ENCODE results near the gene PTX3.

The PTX3 gene

DNA sequence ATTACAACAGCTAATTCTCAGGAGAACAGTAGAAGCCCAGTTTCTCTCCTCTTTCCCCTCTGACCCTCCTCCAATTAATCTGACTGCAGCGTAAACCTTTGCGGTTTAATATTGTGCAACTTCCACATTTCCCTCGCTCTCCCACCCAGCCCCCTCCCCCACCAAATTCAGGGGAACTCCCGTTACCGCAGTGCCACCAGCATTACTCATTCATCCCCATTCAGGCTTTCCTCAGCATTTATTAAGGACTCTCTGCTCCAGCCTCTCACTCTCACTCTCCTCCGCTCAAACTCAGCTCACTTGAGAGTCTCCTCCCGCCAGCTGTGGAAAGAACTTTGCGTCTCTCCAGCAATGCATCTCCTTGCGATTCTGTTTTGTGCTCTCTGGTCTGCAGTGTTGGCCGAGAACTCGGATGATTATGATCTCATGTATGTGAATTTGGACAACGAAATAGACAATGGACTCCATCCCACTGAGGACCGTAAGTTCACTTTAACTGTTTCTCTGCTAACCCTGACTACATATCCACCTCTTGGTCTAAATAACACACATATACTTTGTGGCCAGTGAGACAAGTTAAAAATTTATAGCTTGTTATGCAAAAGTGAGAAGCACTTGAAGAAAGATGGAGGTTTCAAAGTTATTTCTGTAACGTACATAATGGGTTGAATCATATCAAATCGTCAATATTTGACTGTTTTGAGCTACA is at the start of gene PTX3:
Gene PTX3 (plus strand): TSS at position 268 of the 709 bp plus-strand sequence. CDS start 84 bp downstream, at position 352.
- peak; percentile 18 for DNase-seq

DNA sequence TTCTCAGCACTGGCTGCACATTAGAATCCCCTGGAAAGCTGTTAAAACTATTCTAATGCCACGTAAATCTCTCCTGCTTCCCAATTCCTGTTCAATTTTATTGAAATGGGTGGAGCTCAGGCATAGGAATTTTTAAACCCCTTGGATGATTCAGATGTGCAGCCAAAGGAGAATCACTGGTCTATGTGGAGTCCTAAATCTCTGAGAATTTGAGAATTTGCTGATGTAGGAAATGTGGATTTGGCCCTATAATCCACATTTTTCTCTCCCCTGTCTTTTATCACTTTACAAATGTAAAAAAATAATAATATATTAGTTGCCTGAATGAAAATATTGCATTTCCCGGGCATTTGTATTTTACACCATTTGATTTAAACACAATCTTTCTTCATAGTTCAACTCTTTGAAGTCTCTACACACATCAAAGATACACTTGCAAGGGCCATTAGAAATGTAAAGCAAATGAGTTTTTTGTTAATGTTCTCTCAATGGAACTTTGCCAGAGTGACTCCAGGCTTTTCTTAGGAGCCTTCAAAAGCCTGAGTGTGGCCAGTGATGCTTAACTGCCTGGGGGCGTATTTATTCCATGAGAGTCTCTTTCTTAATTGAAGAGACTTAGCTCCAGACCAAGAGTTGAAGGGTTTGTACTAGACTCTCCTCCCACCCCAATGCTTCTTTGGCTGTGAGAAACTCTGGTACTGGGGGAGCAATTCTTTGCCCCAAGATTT is 48.8 kb upstream of the PTX3 start:
- no peak for DNase-seq

DNA sequence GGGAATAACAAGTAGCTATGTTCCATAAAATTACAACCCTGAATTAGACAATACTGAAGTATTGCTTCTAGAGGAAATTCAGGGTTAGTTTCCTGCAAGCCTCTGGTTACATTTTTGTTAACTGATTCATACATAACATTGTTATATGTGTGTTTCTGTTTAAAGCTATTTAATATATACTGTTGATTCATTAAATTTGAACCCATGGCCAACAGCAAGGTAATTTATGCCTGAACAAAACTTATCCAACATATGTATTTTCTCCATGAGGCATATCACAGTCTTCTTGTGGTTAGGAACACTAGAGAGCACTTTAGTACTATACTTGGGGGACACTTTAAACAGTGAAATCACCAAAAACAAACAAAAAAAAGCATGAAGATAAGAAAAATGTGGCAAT is 47.7 kb upstream of the PTX3 start:
- no peak for DNase-seq

DNA sequence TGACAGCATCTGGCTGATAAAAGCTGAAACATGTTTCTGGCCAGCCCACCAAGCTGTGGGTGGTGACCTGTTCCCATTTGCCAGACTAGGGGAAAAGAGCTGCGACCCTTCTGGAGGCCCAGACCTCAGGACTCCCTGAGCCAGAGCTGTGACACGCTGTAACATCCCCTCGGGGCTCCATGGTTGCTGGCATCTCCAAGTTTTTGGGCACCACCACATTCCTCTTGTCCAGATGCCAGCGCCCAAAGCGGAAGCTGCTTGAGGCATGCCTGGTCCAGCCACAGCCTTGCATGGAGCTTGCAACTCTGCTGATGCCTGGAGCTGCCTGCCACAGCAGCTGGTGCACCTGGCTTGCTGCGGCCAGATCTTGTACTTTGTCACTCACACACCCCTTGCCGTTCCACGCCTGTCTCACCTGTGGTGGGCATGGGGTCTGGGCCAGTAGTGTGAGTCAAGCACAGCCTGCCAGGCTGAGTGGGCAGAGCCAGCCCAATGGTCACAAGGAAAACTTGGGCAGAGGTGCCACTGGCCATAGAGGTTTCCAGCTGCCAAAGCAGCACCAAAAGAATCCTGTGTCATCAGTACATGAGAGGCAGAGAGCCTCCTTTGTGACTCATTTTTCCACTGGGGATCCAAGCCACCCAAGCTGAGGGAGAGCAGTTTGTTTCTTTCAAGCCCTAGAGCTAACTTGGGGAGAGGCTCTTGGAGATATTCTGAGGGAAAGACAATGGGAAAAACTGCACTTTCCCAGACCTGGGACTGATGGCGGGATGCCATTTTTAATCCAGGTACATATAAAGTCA is 45.7 kb upstream of the PTX3 start:
- DNase-seq, result no peak

DNA sequence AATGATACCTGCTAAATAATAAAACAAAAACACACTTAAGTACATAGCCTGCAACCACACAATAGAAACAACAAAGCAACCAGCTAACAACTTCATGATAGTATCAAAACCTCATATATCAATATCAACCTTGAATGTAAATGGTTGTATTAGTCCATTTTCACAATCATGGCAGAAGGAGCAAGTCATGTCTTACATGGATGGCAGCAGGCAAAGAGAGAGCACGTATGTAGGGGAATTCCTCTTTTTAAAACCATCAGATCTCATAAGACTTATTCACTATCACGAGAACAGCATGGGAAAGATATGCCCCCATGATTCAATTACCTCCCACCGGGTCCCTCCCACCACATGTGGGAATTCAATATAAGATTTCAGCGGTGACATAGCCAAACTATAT is 44.5 kb upstream of the PTX3 start:
- DNase-seq, result no peak

DNA sequence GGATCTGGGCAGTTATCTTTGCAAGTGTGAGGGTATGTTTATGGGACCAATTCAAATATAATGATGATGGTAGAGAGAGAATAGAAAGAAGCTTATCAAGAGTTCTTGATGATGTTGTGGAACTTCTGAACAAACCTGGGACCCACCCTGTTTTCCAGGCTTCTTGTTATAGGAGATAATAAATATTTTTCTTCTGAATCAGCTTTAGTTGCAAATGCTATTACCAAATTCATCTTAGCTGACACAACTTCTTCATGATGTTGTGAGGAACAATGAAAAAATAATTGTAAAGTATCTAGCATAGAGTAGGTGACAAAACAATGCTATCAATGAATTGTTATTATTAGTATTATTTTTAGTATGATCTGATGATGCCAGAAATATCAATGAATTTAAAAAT is 43.5 kb upstream of the PTX3 start:
- DNase-seq, result no peak

DNA sequence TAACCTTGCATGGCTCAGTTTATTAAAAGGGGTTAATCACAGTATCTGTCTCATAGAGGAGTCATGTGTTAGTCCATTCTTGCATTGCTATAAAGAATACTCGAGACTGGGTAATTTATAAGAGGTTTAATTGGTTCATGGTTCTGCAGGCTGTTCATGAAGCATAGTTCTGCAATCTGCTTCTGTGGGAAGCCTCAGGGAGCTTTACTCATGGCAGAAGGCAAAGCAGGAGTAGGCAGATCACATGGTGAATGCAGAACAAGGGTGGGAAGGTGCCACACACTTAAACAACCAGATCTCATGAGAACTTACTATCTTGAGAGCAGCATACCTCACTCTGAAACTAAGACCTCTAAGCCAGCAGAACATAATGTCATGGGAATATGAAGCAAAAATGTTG is 42.2 kb upstream of the PTX3 start:
- no peak for DNase-seq

DNA sequence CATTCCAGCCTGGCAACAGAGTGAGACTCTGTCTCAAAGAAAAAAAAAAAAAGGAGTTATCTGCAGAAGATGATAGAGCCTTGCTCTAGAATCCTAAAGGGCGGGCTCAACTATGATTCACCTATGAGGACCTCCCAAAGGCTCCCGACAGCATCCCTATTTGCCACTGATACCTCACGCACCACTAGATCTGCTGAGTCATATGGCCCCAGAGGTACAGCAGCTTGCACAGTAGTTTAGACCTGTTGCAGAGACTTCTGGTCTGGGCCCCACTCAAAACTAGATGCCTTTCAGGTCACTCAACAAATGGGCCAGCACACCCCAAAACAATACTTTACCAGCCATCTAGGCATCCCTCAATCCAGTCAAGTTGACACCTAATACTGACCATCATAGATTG is 38.1 kb upstream of the PTX3 start:
- no peak for DNase-seq

DNA sequence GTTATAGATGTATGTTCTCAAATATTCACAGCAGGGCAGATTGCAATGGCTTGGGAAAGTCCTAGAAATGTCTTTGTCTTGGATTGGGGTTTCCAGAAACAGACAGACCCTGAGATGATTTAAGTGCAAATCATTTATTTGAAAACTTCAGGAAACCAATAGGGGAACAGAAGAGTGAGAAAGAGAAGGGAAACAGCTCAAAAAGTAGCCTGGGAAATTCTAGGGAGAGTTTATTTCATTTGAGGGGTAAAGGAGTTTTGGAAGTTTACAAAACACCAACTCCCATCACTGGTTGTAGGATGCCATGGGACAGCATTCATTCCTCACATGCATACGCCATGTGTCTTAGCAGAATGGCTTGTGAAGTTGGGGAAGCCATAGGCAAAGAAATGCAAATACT is 32.3 kb upstream of the PTX3 start:
- no peak for DNase-seq

DNA sequence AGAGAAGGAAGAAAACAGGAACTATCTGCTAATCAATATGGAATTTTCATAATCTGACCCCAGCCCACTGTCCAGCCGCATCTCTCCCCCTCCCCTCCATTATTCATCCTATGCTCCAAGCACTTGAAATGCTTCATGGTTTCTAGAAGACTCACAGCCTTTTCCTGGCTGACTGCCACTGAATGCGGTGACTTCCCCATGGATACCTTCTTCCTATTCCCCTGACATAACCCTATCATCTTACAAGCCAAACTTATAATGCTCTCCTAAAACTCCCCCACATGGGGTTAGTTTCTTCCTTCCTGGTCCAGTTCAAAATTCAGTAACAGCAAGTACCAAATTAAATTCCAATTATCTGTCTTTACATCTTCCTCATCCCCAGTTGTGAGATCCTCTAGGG is 31.2 kb upstream of the PTX3 start:
- no peak for DNase-seq

DNA sequence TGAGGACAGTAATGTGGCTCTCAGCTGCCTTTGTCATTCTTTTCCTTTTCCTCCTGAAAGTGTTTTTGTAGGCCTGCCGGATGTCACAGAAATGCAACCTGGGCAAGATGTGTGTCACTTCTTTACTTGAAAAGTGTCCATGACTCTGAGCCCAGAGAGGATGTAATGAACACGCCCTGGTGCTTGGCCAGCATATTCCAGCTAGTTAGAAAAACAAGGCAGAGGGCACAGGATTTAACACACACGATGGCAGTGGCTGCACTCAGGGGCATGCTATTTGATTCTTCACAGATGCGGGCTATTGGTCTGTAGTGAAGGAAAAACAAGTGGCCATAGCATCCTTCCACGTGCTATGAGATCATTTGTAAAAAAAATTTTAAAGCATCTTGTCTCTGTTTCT is 30.3 kb upstream of the PTX3 start:
- DNase-seq, result no peak

DNA sequence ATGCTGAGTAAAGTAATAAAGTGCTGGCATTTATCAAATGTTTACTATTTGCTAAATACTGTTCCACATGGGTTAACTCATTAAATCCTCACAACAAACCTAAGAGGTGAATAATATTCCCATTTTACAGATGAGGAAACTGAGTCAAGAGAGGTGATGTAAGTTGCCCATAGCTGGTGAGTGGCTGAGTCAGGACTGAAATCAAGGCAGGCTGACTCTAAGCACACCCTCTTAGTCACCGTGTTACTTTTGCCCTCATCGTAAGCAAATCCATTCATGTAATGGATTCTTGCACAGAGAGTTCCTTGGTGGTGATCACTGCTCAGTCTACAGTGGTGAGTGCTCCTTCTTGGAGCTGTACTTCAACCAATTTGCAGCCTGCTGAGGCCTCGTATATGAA is 28.9 kb upstream of the PTX3 start:
- DNase-seq, result no peak

DNA sequence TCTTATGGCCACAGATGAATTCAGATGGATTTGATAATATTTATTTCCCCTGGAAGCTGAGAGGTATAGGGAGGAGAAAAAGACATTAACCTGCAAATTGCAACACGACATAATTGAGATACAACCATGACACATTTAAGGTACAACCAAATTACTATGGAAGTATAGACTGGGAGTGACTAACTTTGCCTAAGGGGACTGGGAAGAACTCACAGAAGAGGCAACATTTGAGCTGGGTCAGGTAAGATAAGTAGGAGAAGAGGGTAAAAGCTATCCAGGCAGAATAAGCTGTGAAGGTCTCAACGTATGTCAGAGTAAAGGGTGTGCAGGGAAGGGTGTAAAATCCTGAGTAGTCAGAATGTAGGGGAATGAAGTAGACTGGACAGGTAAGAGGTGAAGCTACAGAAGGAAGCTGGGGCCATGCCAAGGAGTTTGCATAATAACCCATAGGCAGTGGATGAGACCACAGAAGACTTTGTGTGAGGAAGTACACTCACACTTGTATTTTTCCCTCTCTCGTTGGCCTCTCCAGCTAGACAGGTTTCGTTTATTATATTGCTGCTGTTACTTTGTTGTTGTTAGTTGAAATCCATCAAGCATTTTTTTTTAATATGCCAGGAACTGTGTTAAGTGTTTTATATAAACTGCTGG is 28.0 kb upstream of the PTX3 start:
- no peak for DNase-seq

DNA sequence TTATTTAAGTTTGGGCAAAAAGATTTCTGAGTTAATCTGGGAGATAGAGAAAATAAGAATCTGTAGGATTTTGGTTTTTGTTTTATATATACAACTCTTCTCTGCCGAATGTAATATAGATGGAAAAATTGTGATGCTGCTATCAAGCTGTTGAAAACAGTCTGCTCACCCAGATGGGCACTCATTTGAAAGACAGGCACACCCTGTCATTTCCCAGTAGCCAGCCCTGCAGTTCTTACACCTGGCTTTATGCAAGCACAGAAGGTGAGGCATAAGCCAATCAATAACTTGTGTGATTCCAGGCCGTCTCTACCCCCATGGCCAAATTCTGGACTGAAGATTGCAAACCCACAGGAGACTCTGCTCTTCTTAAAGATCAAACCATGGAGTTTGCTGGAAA is 27.1 kb upstream of the PTX3 start:
- no peak for DNase-seq

DNA sequence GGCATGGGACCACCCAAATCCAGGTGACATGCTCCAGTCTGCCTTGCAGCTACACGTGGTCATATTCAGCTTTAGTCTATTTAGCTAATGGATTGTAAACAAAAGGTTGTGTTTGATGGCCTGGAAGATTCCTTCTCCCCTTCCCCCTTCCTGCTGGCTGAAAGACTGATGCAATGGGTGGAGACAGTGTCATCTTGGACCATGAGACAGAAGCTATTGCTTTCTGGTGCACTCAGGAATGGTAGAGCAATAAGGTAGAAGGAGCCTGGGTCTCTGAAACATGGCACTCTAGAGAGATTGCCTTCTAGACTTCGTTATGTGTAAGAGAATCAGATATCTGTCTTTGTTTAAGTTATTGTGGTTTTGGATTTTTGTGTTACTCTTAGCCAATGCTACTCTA is 25.7 kb upstream of the PTX3 start:
- DNase-seq, result no peak

DNA sequence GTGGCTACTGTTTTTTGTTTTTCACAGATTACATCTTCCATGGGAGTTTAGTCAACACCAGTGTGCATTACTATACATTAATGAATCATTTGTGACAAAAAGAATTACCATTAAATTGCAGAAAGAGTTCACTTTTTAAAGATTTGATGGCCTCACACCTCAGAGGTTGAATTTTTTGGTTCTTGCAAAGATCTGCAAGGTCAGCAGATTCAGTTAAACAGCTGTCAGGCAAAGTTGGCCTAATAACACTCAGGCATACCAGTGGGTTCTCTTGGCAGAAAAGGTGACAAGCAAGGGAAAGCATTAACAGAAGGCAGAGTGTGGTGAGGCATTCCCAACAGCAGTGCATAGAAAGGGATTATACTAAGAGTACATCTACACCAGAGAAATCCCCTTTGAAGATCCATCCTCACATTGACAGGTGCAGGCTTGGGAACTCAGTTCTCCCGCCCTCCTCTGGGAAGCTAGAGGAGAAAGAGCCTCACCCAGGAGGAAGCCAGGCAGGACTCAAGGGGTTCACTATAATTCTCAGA is 24.3 kb upstream of the PTX3 start:
- DNase-seq, result no peak

DNA sequence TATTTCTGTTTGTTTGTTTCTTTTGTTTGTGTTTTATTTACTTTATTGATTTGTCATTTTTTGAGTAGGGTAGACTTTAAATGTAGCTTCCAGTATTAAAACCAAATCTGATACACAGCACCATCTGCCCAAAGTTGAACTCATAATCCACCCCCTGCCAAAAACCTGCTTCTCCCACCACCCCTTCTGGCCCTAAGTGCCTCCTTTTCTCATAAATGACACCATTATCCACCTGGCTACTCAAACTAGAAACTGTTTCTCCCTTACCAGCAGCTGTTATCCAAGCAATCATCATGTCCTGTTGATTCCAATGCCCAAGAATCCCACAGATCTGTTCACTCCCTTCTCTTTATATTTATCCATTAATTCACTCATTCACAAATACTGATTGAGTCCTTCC is 21.8 kb upstream of the PTX3 start:
- DNase-seq, result no peak

DNA sequence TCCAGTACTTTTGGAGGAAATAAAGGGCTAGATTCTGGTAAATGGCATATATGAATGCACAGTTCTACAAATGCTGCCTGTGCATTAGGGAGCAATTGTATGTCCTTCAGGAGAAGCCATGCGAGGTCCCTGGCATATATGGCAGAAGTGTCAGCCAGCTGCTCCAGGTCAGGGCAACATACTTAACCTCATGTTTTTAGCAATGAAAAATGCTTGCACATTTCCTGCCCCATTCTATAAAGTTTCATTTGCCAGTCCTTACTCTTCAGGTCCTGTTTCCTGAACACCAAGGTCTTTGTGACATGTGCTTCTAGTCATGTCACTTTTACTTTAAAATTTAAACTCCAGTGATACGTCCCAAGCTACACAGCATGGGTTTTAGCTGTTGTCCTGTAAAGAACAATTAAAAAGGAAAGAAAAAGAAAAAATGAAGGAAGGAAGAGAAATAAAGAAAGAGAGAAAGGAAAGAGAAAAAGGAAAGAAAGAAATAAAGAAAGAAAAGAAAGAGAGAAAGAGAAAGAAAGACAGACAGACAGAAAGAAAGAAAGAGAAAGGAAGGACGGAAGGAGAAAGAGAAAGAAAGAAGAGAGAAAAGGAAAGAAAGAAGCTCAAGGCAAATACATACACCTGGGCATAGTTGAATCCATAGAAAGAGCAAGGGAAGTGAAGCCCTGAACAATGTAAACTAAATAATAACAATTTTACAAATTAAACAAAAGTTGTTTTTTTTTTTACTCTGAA is 20.1 kb upstream of the PTX3 start:
- no peak for DNase-seq

DNA sequence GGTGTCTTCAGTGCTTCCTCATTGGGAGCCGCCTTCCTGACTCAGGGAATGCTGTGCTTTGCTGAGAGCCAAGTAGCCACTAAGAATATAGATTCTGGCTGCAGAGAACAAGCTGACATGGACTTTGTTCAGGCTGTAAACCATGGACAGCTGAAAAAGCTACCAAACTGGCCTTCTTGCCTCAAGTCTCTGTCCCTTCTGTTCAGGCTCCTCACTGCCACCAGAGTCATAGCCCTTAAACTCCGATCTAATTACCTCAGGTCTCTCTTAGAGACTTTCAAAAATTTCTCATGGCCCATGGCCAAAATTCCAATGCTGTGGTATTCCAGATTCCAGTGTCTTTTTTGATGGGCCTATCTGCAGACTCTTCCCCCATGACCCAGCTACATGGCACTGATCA is 19.4 kb upstream of the PTX3 start:
- DNase-seq, result no peak

DNA sequence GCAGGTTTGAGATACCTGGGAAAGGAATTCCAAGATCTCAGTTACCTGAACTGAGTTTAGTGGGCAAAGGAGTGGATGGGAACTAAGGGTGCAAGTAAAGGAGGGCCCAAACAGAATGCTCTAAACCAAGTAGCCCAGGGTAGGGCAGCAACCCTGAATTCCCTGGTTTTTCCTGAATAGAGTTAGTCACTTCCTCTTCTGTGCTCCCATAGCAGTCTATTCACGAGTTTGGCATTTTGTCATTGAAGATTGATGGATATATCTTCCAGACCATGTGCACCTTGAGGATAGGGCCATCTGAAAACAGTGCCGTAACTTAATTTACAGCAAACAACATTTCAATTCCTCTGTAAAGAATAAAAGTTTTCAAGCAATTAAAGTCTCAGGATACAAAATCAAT is 18.5 kb upstream of the PTX3 start:
- no peak for DNase-seq

DNA sequence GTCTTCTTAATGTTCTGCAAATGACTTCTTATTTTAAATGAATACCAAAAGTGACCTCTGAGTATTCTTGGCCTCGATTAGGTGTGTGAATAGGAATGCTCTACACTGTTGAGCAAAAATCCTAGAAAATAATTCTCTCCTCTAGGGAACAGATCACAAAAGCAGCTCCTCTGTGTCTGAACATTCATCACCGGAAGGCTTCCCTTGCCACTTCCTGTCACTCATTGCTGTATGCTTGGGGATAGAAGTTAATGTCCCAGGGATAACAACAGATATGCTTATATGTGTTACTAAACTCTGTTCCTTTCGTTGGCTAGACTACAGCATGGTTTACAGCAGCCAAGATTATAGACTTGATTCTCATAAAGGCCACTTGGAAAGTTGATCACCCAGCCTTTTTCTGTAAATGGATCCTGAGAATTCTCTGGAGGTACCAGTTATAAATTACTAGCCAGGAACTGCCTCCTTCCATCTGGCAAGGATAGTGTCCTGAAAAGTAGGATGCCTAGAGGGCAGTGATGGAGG is 16.0 kb upstream of the PTX3 start:
- no peak for DNase-seq

DNA sequence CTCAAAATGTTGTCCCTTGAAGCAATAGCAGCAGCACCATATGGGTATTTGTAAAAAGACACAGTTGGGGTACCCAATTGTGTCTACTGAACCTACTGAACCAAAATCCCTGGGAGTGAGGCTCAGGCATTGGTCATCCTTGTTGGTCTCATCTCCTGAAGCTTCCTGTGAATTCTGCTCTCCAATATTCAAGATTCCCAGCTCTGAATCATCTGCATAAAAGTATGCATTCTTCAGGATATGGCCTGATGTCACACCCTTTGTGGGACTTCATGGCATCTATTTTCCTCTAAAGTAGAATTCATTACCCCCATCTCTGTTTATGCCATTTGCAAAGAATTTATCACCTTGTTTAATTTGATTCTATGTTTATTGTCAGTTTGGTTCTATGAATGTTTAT is 13.3 kb upstream of the PTX3 start:
- DNase-seq, result no peak
